GM21717 (cell line): Measurements from ENCODE around the gene KPNA4.
A peak's percentile ranks its signal among the peaks of the same experiment; 100 is the strongest.
"Not testable (repeated sequence)": the region's sequence is repeated elsewhere in the genome, so short reads cannot be mapped to it uniquely, and the experiment has no call there.

ENCODE experiments used
- ATAC-seq: cut with Tn5 transposase; IDR thresholded peaks from one replicate; pipeline ENCODE4 v1.9.1; 2021; ENCODE audit warnings: mild to moderate bottlenecking, moderate library complexity; ENCODE audit not compliant: unreplicated experiment

The KPNA4 gene

GRCh38 chr3:160573955-160574525 lies 8.7 kb upstream of the KPNA4 start:
- ATAC-seq: not testable (repeated sequence)

- no peak for ATAC-seq
These were observed 4.7 kb upstream of the KPNA4 start for GRCh38 chr3:160569894-160570652.

- ATAC-seq: no peak
These were observed 3.6 kb upstream of the KPNA4 start for GRCh38 chr3:160568989-160569388.

- ATAC-seq: no peak
These were observed 2.4 kb upstream of the KPNA4 start for GRCh38 chr3:160567774-160568173.

GRCh38 chr3:160566499-160566898 lies 1.1 kb upstream of the KPNA4 start:
- no peak for ATAC-seq

DNA sequence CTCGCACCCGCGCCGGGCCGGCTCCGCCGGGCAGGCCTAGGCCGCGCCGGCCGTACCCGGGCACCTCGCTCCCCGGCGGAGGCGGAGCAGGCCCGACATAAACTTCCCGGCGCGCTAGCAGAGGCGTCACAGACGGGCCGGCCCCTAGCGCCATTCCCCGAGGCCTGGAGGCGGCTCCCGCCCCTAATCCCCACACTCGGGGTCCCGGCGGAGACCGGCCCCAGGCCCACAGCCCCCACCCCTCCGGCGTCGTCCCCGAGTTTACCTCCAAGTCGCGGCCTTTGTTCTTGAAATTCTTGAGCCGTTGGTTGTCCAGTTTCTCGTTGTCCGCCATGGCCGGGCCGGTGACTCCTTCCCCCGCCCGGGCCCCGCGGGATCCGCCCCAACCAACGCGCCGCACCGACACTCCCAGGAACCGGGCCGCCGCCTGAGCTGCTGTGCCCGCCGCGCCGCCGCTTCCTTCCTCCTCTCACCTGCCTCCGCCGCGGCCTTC lies 376 bp downstream of the KPNA4 start:
- peak; percentile 48 for ATAC-seq

- ATAC-seq: no peak
These were observed 986 bp downstream of the KPNA4 start for GRCh38 chr3:160564258-160564911.

- ATAC-seq: no peak
These were observed 2.4 kb downstream of the KPNA4 start for GRCh38 chr3:160562952-160563351.

- ATAC-seq: no peak
These were observed 7.8 kb downstream of the KPNA4 start for GRCh38 chr3:160557571-160557970.

- no peak for ATAC-seq
These were observed 9.2 kb downstream of the KPNA4 start for GRCh38 chr3:160556141-160556540.

DNA sequence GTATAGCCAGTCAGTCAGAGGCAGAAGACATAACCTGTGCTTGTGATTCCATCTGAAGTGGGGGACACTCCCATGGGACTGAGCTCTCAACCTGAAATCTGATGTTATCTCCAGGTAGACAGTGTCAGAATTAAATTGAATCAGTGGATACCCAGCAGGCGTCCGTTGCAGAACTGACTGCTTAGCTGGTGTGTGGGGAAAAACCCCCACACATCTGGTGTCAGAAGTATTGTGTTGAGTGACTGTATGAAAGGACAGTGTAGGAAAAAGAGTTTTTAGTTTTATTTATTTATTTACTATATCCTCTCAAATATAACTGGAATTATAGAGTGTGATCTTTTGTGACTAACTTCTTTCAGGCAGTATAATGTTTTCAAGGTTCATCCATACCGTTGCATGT lies 10.4 kb downstream of the KPNA4 start:
- no peak for ATAC-seq

DNA sequence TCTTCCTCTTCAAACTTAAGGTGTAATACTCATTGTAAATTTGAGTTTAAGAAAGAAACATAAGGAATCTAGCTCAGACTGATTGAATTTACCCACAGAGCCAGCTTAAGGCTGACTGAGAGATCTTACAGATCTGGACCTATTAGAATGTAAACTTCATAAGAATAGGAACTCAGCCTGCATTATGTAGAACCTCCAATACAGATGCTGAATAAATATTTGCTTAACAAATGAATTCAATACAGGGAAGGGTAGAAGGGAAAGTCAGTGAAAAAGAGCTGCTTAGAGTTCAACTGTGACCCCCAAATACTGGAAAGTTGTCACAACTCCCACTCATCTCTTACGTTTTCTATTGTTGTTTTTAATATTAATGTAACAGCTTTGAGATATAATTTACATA lies 11.5 kb downstream of the KPNA4 start:
- ATAC-seq: no peak

DNA sequence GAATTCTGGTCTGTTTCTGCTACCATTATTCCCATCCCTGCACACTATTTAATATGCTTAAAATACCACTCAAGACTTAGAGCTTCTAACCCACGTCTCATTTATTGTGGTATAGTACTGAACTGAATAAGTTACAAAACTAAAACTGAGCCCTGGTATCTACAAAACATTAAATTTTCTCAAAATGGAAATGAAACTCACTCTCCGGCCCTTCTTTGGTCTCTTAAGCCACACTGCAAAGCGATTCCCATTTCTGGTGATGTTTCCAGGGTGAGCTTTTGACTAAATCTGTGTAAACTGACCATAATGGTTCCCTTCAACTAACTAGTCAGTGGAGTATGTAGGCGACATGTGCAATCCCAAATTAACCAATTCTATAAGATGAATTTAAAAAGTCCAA lies 18.6 kb downstream of the KPNA4 start:
- ATAC-seq: peak; percentile 59

DNA sequence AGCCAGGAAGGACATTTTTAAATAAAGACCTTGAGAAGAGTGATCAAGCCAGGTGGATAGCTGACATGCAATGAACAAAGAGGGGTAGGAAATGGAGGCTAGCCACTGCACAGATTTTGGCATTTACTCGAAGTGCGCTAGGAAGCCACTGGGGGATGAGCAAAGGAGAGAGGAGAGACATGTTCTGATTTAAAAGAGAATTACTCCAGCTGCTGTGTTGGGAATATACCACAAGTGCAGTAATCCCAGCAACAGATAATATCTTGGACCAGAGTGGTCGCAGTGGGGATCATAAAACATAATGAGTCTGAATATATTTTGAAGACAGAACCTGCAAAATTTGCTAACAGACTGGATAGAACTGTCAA lies 19.9 kb downstream of the KPNA4 start:
- no peak for ATAC-seq

DNA sequence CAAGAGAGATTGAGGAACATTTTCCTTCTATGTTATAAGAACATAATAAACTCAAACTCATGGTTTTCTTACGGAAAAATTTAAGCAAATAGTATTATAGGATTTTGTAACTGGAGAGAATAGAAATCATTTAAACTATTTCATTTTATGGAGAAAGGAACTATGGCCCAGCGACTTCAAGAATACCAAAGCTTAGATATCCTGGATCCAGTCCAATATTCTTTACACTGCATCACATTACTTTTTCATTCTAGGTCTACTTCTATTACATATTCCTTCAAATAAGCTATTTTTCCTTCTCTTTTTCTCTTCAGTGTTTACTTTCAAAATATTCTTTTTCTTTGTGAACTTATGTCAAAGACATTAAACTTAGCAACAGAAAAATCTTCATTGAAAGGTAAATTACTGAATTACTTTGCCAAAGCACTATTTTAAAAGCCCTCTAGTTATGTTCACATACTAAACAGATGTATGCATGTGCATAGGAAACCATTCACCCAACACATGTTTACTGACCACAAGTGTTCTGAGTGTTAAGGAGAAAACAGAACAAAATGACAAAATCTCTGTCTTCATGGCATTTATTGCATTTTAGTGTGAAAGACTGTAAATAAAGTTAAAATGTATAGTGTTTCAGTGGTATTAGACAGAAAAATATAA lies 20.4 kb downstream of the KPNA4 start:
- no peak for ATAC-seq

GRCh38 chr3:160540551-160540950 lies 24.8 kb downstream of the KPNA4 start:
- ATAC-seq: no peak

DNA sequence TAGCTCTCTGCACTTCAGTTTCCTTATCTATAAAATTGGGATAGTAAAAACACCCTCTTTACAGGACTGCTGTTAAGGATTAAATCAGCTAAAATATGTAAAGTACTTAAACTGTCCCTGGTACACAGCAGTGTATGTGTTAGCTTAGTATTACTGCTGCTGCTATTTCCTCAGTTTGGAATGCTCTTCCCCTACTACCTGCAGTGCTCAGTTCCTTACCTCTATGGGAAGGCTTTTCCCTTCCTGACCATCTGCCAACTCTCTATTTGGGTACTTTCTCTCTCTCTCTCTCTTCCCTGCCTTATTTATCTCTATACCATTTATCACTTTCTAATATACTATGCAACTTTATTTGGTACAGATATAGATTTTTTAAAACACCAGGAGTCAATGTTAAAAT lies 26.5 kb downstream of the KPNA4 start:
- no peak for ATAC-seq

DNA sequence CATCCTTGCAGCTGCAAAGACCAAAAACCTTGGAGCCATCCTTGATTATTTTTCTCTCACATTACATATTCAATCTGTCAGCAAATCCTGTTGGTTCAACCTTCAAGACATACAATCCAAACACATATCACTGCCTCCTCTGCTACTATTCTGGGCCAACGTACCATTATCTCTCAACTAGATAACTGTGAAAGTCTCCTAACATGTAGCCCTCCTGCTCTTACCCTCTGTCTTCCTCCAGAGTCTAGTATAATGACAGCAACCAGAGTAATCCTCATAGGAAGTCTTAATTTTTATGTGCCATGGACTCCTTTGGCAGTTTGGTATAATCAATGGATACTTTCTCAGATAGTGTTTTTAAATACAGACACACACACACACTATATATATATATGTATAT lies 27.6 kb downstream of the KPNA4 start:
- ATAC-seq: no peak

DNA sequence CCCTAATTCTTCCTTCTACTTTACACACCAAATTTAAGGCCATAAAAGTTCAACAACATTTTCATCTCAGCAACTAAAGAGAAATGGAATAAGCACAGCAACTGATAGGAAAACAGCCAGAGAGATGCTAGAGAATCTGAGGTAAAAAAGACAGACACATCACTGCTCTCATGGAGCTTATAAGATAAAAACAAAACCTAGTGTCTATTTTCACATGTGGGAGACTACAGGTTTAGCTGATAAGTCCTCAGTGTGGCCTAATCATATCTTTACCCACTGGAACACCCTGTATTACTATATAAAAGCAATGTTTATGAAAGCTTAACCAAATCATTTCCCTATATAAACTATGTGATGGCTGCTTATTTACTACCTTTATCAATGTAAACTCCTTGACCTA lies 33.0 kb downstream of the KPNA4 start:
- no peak for ATAC-seq

GRCh38 chr3:160531311-160531710 lies 34.1 kb downstream of the KPNA4 start:
- no peak for ATAC-seq

- not testable (repeated sequence) for ATAC-seq
These were observed 49.0 kb downstream of the KPNA4 start for GRCh38 chr3:160516391-160516790.

DNA sequence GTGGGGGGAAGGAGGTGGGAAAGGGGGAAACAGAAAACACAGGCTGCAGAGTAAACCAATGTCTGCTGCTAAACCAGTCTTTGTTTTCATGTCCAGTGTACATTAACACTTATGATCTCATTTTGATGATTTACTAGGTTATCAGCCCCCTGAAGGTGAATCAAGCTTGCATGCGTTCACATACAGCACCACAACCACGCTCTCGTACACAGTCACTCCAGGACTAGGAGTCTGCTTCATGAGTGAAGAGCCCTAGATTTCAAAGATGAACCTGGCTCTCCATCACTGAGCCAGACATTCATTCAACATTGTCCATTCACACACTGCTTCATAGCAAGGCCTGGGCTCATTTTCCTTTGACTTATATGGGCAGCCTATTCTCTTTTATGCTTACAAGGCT lies 64.0 kb downstream of the KPNA4 start:
- no peak for ATAC-seq
